Endothelial cell (in vitro differentiated cells): ENCODE measurements around the gene WNT5B. TPM values are rescaled to one million over a fixed set of nuclear protein-coding genes. Genes with fewer than 3 reads are reported as not detected.

Experiments used
- DNase-seq: peaks from one replicate; pipeline ENCODE4 v3.0.0; 2021; ENCODE audit warnings: low spot score
- H3K27ac Mint-ChIP-seq: one replicate; pipeline ENCODE4 v1.8.0; 2021; ENCODE audit warnings: mixed read lengths, inconsistent platforms; ENCODE audit not compliant: unreplicated experiment
- H3K27me3 Mint-ChIP-seq: one replicate; pipeline ENCODE4 v1.8.0; 2021; ENCODE audit warnings: mild to moderate bottlenecking, moderate library complexity, mixed read lengths, inconsistent platforms; ENCODE audit not compliant: unreplicated experiment
- H3K36me3 Mint-ChIP-seq: one replicate; pipeline ENCODE4 v1.8.0; 2021; ENCODE audit warnings: mild to moderate bottlenecking, low read depth, mixed read lengths, inconsistent platforms; ENCODE audit not compliant: unreplicated experiment
- H3K4me1 Mint-ChIP-seq: one replicate; pipeline ENCODE4 v1.8.0; 2021; ENCODE audit warnings: mild to moderate bottlenecking, mixed read lengths, inconsistent platforms; ENCODE audit not compliant: unreplicated experiment
- H3K4me3 Mint-ChIP-seq: one replicate; pipeline ENCODE4 v1.8.0; 2021; ENCODE audit warnings: mild to moderate bottlenecking, mixed read lengths, inconsistent platforms; ENCODE audit not compliant: unreplicated experiment
- H3K9me3 Mint-ChIP-seq: one replicate; pipeline ENCODE4 v1.8.0; 2021; ENCODE audit warnings: mixed read lengths, inconsistent platforms; ENCODE audit not compliant: unreplicated experiment
- CTCF ChIP-seq: fragments of 200-600 bp; sonication (generic); IDR thresholded peaks from one replicate; pipeline ENCODE4 v1.5.0; 2021; ENCODE audit warnings: antibody characterized with exemption; ENCODE audit not compliant: unreplicated experiment
- total RNA-seq: library from RNA; stranded (reverse); fragmentation: NEBNext Ultra II Directional; extraction: Animal tissue kit (Norgen Biotek cat#: 25700); gene quantifications from one replicate; pipeline ENCODE4 v1.2.1, GENCODE V29; 2021; ENCODE audit not compliant: unreplicated experiment

WNT5B gene
- total RNA-seq, 1 donor from 2014 or later: 7.5 TPM

DNA sequence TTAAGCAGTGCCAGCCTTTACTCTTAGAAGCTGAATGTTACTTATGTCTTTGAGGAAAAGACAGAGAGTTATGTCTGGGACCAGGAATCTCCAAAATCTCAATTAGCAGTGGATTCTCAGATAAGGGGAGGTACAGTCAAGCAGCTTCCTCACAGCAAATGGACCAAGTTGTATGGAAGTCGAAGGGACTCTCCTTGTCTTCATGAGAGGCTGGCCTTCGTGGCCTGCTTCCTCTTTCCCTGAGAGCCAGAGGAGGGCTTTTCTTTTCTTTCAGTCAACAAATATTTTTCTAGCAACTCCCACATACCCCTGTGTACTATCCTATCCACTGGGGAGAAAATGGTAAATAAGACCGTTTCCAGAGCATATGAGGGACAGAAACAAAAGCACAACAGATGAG lies 6.6 kb upstream of the WNT5B start:
- TF ChIP-seq CTCF: no peak
- peaks cover 18% of the 10 kb centered on the region for H3K4me1 Mint-ChIP-seq

GRCh38 chr12:1629338-1630132 lies 504 bp downstream of the WNT5B start:
- Mint-ChIP-seq H3K4me3 (peak overlapping the region; percentile 81), H3K9me3 (no peaks in the 10 kb centered on the region), H3K27me3 (peaks cover 18% of the 10 kb centered on the region), H3K27ac (no peak overlapping the region), H3K36me3 (no peaks in the 10 kb centered on the region), H3K4me1 (peaks cover 28% of the 10 kb centered on the region)
- peak; percentile 12 for DNase-seq
- no peak for TF ChIP-seq CTCF

More for the DNA sequence above, 6.6 kb upstream of the WNT5B start:
- Mint-ChIP-seq H3K9me3 (no peaks in the 10 kb centered on the region), H3K27me3 (no peaks in the 10 kb centered on the region), H3K4me3 (no peak overlapping the region), H3K27ac (no peak overlapping the region), H3K36me3 (no peaks in the 10 kb centered on the region)
- DNase-seq: no peak

DNA sequence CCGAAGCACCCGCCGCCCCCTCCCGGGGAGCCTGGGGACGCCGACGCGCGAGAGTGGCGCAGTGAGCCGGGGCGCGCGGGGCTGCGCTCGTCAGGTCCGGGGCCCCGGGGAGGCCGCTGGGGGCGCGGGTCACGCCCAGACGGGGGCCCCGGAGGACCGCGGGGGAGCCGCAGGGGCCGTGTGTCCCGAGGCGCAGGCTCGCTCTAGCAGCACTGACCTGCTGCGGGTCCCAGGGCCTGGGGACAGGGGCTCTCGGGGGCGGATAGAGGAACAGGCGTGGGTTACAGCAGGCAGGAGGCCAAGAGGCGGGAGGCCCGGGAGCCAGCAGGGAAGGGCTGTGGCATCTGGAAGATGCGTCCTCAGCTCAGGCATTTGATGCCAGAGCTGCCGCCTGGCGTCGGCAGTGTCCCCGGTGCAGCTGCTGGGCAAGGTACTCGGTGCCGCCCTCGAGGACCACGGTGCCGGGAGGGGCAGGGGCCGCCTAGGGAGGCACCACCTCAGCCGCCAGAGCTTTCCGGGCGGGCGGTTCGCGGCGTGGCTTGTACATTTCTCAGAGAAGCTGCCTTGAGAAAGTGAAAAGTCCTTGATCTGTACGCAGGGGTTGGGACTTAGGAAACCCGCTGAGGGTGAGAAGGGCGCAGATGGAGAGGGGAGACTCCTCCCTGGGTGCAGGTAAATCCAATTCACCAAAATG lies 1.2 kb downstream of the WNT5B start:
- H3K27ac Mint-ChIP-seq: no peak overlapping the region
- H3K4me1 Mint-ChIP-seq: peaks cover 22% of the 10 kb centered on the region
- peaks cover 18% of the 10 kb centered on the region for H3K27me3 Mint-ChIP-seq

GRCh38 chr12:1630827-1631591 lies 2.0 kb downstream of the WNT5B start:
- H3K4me1 Mint-ChIP-seq: peaks cover 22% of the 10 kb centered on the region
- peak; percentile 49 for DNase-seq
- TF ChIP-seq CTCF: no peak
- no peaks in the 10 kb centered on the region for H3K36me3 Mint-ChIP-seq
- H3K27ac Mint-ChIP-seq: no peak overlapping the region
- H3K9me3 Mint-ChIP-seq: no peaks in the 10 kb centered on the region
- H3K27me3 Mint-ChIP-seq: peaks cover 18% of the 10 kb centered on the region
- H3K4me3 Mint-ChIP-seq: peak overlapping the region; percentile 83

More for the DNA sequence above, 1.2 kb downstream of the WNT5B start:
- no peaks in the 10 kb centered on the region for H3K36me3 Mint-ChIP-seq
- no peaks in the 10 kb centered on the region for H3K9me3 Mint-ChIP-seq
- peak; percentile 37 for DNase-seq
- no peak for TF ChIP-seq CTCF
- peak overlapping the region; percentile 83 for H3K4me3 Mint-ChIP-seq
